SKM-1 (cell line): Measurements from ENCODE around the gene ATF6.
"Not testable (repeated sequence)": the region's sequence is repeated elsewhere in the genome, so short reads cannot be mapped to it uniquely, and the experiment has no call there.

Experiments used
- DNase-seq: peaks from one replicate; lab custom pipeline; 2025; ENCODE audit not compliant: unreplicated experiment; lab: John Stamatoyannopoulos, UW

The ATF6 gene

GRCh38 chr1:161825831-161826230 is 59.7 kb downstream of the ATF6 start:
- no peak for DNase-seq

DNA sequence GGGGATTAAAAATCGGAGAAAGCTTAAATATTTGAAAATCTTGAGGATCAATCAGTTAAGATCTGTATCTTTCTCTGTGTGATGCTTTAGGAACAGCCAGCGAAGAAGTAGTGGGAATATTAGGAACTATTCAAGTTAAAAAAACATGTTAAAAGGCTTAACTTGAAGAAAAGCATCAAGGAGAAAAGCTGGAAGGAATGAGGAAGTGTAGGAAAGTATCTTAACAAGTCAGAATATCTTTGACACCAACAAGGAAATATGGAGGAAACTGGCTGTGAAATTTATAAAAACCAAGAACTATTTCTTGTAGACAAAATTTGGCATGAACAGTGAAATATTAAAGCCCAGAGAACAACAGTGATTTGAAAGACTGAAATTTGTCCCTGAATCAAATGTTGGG is 60.4 kb downstream of the ATF6 start:
- DNase-seq = no peak

DNA sequence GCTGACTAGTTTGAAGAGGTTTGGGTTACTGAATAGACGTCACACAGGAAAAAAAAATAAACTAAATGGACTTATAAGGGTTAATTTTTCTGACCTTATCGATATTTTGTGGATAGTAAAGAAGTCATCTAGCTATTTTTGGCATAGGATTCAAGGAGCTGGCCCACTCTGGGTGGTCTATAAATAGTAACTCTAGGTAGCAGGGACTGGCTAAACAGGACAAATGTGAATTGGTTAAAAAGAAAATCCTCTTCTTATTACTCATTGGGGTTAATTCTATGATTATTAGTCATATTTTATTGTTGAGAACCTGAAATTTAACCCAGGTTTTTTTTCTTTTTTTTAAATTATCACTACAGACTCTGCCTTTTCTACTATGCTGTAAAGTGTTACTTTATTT is 61.7 kb downstream of the ATF6 start:
- DNase-seq = no peak

DNA sequence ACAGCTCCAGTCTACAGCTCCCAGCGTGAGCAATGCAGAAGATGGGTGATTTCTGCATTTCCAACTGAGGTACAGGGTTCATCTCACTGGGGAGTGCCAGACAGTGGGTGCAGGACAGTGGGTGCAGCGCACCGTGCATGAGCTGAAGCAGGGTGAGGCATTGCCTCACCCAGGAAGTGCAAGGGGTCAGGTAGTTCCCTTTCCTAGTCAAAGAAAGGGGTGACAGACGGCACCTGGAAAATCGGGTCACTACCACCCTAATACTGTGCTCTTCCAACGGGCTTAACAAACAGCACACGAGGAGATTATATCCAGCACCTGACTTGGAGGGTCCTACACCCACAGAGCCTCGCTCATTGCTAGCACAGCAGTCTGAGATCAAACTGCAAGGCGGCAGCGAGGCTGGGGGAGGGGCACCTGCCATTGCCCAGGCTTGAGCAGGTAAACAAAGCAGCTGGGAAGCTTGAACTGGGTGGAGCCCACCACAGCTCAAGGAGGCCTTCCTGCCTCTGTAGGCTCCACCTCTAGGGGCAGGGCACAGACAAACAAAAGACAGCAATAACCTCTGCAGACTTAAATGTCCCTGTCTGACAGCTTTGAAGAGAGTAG is 66.3 kb downstream of the ATF6 start:
- DNase-seq = not testable (repeated sequence)

DNA sequence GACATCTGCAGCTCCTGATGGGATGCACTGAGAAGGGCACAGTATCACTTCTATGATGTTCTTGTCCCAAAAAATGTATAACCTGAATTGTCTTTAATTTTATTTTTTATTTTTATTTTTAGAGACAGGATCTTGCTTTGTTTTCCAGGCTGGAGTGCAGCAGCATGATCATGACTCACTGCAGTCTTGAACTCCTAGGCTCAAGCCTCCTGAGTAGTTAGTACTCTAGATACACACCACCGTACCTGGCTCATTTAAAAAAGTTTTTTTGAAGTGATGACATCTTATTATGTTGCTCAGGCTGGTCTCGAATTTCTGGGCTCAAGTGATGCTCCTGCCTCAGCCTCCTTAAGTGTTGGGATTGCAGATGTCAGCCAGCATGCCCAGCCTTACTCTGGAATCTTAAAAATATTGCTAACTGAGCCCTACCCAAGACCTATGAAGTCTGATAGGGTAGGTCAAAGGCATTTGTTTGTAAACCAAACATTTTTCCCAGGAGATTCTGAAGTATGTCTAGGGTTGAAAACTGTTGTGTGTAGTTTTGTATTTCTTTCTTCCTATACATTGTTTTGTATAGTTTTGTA is 68.9 kb downstream of the ATF6 start:
- no peak for DNase-seq

GRCh38 chr1:161836018-161836417 is 69.9 kb downstream of the ATF6 start:
- no peak for DNase-seq

DNA sequence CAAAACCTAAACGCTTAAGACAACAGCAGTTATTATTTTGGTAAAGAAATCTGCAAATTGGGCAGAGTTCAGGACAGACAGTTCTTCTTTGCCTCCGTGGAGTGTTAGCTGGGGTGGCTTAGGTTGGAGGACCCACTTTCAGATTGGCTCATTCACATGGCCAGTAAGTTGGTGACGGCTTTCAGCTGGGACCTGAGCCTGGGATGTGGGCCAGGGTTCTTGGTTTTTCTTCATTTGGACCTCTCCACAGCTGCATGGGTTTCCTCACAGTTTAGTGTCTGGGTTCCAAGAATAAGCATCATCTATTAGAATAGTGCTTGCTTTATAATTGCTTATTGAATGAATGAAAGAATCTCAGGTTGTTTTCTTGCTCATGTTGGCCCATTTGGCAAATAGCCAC is 72.2 kb downstream of the ATF6 start:
- DNase-seq = no peak

GRCh38 chr1:161838885-161839284 is 72.8 kb downstream of the ATF6 start:
- no peak for DNase-seq

- DNase-seq = no peak
Observed at GRCh38 chr1:161839591-161839990, 73.5 kb downstream of the ATF6 start.

- DNase-seq = no peak
Observed at GRCh38 chr1:161840363-161840762, 74.2 kb downstream of the ATF6 start.

DNA sequence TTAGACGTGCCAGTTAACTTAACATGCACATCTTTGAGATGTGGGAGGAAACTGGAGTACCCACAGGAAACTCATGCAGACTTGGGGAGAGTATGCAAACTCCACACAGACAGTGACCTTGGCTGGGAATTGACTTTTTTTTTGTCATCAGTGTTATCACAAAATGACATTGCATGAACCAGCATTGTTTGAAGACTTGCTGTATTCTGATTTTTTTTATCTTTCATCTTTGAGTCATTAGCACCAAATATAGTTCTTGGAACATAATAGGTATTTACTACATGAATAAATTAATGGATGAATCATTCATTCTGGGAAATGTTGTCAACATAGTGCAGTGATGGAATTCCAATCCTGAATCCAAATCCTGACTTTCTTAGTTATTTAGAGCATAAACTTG is 77.0 kb downstream of the ATF6 start:
- DNase-seq = no peak

- DNase-seq = no peak
Observed at GRCh38 chr1:161844696-161845095, 78.6 kb downstream of the ATF6 start.

GRCh38 chr1:161848676-161849075 is 82.6 kb downstream of the ATF6 start:
- no peak for DNase-seq

GRCh38 chr1:161849518-161849917 is 83.4 kb downstream of the ATF6 start:
- no peak for DNase-seq

DNA sequence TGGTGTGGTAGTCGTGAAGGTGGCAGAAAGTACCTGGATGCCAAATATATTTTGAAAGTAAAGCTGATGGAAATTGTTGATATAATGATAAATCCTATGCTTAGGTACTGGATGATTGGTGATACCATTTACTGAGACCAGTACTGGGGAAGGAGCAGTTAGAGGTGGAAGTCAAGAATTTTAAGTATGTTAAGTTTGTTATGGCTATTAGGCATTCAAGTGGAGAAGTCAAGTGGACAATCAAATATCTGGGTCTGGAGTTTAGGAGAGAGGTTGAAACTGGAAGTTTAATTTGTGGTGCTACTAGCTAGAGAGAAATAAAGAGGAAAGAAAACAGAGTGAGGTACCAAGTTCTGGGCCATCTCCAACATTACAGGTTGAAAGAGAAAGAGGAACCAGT is 89.1 kb downstream of the ATF6 start:
- no peak for DNase-seq

GRCh38 chr1:161858271-161858670 is 92.2 kb downstream of the ATF6 start:
- no peak for DNase-seq

DNA sequence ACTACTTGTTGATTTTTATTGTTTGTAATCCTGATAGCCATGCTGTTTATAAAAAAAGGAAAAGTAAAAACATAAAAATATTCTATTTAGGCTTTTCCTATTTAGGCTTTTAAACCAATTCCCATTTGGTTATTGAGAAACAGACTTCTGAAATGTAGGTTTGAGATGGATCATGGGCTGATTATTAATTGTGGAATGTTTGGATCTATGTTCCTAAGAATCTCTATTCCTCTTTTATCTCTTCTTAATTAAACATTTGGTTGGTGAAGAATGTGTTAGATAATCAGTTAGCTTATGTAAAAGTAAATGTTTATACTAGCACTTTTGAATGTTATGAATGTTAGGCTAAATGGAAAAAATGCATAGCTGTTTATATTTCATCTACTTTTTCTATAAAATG is 97.4 kb downstream of the ATF6 start:
- DNase-seq = no peak

DNA sequence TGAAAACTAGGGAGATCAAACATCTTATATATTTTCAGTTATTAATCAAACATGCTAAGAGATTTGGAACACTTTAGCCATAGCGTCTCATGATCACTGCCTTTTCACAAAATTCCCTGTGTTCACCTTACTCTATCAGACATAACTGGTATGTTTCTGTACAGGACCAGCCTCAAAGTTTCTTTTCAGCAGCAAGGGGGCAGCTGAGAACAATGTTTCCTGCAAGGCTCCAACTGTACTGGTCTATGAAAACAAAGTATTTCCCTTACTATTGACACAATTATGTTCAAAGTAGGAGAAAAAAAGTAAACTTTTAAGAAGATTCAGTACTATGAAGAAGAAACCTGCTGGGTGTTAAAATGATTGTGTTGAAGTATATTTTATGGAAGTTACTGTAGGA is 98.5 kb downstream of the ATF6 start:
- no peak for DNase-seq

DNA sequence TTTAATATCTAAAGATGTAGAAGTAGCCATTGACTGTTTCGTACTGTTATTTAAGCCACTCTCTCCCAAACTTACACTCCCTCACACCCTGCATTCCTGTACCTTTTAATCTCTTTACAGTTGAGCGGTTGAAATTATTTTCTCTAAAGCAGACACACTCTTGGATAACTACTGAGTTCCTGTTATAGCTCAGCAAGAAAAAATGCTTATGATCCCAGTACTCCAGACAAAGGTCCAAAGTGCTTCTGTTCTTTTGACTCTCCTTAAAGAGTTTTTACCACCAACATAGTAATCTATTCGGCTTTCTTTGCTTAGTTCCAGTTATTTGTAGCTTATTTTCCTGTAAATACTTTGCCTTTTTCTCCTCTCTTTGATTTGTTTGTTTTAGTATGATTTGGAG is 100.1 kb downstream of the ATF6 start:
- DNase-seq = no peak

GRCh38 chr1:161868832-161869231 is 102.7 kb downstream of the ATF6 start:
- DNase-seq = no peak

- DNase-seq = no peak
Observed at GRCh38 chr1:161869291-161869690, 103.2 kb downstream of the ATF6 start.

DNA sequence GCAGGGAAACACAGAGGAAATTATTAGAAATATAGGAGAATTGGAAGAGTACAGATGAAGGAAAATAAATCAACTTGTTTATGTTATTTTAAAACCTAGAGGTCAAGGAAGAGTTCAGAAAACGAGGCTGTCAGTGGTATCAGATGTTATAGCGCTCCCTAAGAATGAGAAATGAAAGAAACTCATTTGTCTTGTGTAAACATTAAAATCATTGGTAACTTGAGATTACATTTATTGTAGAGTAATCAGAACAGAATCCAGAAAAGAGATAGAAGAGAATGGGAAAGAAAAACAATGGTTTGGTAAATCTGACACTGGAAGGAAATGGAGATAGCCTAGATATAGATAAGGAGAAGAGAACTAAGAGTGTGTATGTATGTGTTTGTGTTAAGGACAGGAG is 106.4 kb downstream of the ATF6 start:
- DNase-seq = no peak

DNA sequence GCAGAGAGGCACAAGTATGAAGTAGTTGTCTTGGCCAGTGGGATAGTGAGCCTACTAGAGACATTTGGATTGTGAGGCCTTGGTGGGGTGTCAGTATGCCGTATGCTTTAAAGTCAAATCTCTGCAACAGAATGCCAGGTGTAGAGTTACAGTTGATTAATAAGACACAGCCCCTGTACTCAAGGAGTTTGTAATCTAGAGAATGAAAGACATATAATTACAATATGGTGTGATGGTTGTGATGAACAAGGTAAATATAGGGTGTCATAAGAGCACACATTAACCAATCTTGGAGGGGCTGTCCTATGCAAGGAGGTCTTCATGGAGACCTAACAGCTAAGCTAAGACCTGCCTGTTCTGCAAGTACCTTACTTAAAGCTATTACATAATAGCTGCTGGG is 113.1 kb downstream of the ATF6 start:
- DNase-seq = no peak
